Breast epithelium (tissue), 4 donors: ENCODE data around the gene RFNG. TPM values are rescaled to one million over a fixed set of nuclear protein-coding genes. Genes with fewer than 3 reads are reported as not detected.

Source experiments
- DNase-seq, 2 donors: peaks; one replicate each; pipeline ENCODE4 v3.0.0-alpha.2; 2019; ENCODE audit warnings: low spot score in 2 of 2
- H3K27ac ChIP-seq, 2 donors: fragments of 200-600 bp; sonication (generic) in 1 of 2; one replicate each; pipeline ENCODE4 v1.5.1; 2016 to 2019; ENCODE audit warnings: mild to moderate bottlenecking in 1 of 2
- H3K27me3 ChIP-seq, 2 donors: fragments of 200-600 bp; sonication (generic) in 1 of 2; one replicate each; pipeline versions ENCODE4 v1.5.1 to v1.6.0; 2017 to 2019; ENCODE audit warnings: control low read depth in 1 of 2, mild to moderate bottlenecking in 1 of 2
- H3K36me3 ChIP-seq: fragments of 200-600 bp; one replicate; pipeline ENCODE4 v1.5.1; 2019
- H3K4me1 ChIP-seq, 2 donors: fragments of 200-600 bp; sonication (generic); one replicate each; pipeline ENCODE4 v1.5.1; 2016 to 2019; ENCODE audit warnings: control low read depth in 1 of 2
- H3K4me3 ChIP-seq, 3 donors: fragments of 200-600 bp; sonication (generic); 1 replicate in 2 of 3; 2 replicates in 1 of 3; pipeline ENCODE4 v1.5.1; 2016 to 2019; ENCODE audit warnings: mild to moderate bottlenecking in 3 of 3, moderate library complexity in 2 of 3
- H3K9me3 ChIP-seq, 2 donors: fragments of 200-600 bp; sonication (generic) in 1 of 2; one replicate each; pipeline ENCODE4 v1.5.1; 2016 to 2019; ENCODE audit warnings: control low read depth in 1 of 2
- POLR2A ChIP-seq: fragments of 450-650 bp; IDR thresholded peaks from one replicate; pipeline ENCODE4 v1.6.1; 2016; ENCODE audit warnings: antibody characterized with exemption, mild to moderate bottlenecking, moderate library complexity
- POLR2AphosphoS5 ChIP-seq, 3 donors: sonication (generic); formaldehyde crosslinking; IDR thresholded peaks; one replicate each; pipeline ENCODE4 v1.6.1; 2017; ENCODE audit warnings: antibody characterized with exemption in 3 of 3
- intact Hi-C: fragments of 100-400 bp; cut with DNase I; formaldehyde crosslinking; loops from one replicate; pipeline ENCODE4 v1.15.1; 2023; ENCODE audit warnings: low total_unique reads
- total RNA-seq, 3 donors: library from RNA; depleted of rRNA; stranded (reverse); fragments of >200 nt; gene quantifications; one replicate each; pipeline ENCODE4 v1.1.0, GENCODE V29; 2016
- TF ChIP-seq, protein P1 (sequence below), 3 donors: fragments of 450-650 bp; IDR thresholded peaks; one replicate each; pipeline ENCODE4 v1.5.1; 2016 to 2017; ENCODE audit warnings: antibody characterized with exemption in 3 of 3, mild to moderate bottlenecking in 3 of 3, moderate library complexity in 3 of 3

The RFNG gene
- total RNA-seq, 3 donors from 2014 or later, result 30.5 to 49.4 (median 31.8) TPM

DNA sequence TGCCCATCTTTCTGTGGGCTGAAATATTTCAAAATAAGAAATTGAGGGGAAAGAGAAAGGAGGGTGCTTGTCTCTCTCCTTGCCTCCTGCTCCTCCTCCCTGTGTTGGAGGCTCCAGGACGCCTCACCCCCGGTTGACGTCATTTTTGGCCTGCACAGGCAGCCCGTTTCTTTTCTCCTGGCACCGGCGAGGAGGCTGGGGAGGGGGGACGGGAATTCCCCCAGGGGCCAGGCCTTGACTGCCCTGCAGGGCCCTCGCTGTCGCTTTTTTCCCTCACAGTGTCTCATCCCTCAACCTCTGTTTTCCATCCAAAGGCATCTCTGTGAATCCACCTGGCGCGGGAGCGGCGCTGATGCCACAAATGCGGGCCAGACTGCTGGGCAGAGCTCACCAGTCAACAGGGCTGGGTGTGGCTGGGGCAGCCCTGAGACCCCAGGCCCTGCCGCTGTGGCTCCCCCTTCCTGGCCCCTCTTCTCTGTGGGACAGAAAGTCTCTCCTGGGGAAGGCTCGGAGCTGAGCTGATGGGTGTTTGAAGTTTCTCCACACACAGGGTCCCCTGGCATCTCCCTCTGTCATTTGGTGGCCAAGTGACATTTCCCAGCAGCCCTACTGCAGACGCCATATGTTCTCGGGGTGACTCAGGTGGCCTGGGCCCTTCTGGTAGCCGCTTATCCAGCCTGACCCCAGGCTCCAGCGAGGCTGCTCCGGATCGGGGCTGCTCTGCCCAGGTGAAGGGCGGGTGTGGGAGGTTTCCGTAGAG lies 45.0 kb downstream of the RFNG start:
- Histone ChIP-seq H3K4me1 (peaks cover 4 to 8% of the 10 kb centered on the region in 2 donors), H3K4me3 (no peak overlapping the region), H3K9me3 (no peaks in the 10 kb centered on the region), H3K27ac (no peak overlapping the region), H3K36me3 (no peaks in the 10 kb centered on the region), H3K27me3 (no peaks in the 10 kb centered on the region)
- DNase-seq, result no peak
- intact Hi-C loops, result loop anchor here (5.0 kb wide), 1 partner anchor 114 kb away; the partner anchor contains the start of genes ALYREF and ANAPC11
- TF ChIP-seq, protein P1, sequence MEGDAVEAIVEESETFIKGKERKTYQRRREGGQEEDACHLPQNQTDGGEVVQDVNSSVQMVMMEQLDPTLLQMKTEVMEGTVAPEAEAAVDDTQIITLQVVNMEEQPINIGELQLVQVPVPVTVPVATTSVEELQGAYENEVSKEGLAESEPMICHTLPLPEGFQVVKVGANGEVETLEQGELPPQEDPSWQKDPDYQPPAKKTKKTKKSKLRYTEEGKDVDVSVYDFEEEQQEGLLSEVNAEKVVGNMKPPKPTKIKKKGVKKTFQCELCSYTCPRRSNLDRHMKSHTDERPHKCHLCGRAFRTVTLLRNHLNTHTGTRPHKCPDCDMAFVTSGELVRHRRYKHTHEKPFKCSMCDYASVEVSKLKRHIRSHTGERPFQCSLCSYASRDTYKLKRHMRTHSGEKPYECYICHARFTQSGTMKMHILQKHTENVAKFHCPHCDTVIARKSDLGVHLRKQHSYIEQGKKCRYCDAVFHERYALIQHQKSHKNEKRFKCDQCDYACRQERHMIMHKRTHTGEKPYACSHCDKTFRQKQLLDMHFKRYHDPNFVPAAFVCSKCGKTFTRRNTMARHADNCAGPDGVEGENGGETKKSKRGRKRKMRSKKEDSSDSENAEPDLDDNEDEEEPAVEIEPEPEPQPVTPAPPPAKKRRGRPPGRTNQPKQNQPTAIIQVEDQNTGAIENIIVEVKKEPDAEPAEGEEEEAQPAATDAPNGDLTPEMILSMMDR (IDR thresholded peaks at IDR 0.05), result no peak
- TF ChIP-seq POLR2AphosphoS5 (IDR thresholded peaks at IDR 0.05), result no peak
- TF ChIP-seq POLR2A, result no peak

DNA sequence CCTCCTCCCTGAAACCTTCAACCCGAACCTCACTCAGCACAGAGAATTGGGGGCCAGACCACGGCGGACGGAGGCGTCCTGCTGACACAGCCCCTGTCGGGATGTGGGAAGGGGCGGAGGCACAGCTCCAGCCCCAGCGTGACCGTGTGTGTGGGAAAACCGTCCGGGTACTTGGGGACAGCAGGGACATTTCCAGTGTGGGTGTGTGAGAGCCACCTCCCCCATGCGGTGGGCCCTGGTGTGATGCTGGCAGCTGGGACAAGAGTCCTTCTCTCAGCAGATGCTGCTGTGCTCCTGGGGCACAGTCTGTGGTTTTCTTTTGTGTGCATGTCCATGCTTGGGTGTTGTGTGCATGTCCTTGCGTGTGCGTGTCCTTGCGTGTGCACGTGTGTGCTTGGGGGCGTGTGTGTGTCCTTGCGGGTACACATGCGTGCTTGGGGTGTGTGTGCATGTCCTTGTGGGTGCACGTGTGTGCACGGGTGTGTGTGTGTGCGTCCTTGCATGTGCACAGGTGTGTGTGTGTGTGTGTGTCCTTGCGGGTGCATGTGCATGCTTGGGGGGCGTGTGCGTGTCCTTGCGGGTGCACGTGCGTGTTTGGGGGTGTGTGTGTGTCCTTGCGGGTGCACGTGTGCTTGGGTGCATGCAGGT lies 45.8 kb downstream of the RFNG start:
- Histone ChIP-seq H3K27ac (no peak overlapping the region), H3K9me3 (no peaks in the 10 kb centered on the region), H3K4me3 (no peak overlapping the region), H3K36me3 (no peaks in the 10 kb centered on the region), H3K27me3 (no peaks in the 10 kb centered on the region), H3K4me1 (peaks cover 4 to 8% of the 10 kb centered on the region in 2 donors)
- DNase-seq, result no peak
- intact Hi-C loops, result loop anchor here (5.0 kb wide), 1 partner anchor 114 kb away; the partner anchor contains the start of genes ALYREF and ANAPC11
- TF ChIP-seq POLR2A (no peak), POLR2AphosphoS5 (IDR thresholded peaks at IDR 0.05) (no peak)
- TF ChIP-seq, protein P1 (IDR thresholded peaks at IDR 0.05), result no peak

DNA sequence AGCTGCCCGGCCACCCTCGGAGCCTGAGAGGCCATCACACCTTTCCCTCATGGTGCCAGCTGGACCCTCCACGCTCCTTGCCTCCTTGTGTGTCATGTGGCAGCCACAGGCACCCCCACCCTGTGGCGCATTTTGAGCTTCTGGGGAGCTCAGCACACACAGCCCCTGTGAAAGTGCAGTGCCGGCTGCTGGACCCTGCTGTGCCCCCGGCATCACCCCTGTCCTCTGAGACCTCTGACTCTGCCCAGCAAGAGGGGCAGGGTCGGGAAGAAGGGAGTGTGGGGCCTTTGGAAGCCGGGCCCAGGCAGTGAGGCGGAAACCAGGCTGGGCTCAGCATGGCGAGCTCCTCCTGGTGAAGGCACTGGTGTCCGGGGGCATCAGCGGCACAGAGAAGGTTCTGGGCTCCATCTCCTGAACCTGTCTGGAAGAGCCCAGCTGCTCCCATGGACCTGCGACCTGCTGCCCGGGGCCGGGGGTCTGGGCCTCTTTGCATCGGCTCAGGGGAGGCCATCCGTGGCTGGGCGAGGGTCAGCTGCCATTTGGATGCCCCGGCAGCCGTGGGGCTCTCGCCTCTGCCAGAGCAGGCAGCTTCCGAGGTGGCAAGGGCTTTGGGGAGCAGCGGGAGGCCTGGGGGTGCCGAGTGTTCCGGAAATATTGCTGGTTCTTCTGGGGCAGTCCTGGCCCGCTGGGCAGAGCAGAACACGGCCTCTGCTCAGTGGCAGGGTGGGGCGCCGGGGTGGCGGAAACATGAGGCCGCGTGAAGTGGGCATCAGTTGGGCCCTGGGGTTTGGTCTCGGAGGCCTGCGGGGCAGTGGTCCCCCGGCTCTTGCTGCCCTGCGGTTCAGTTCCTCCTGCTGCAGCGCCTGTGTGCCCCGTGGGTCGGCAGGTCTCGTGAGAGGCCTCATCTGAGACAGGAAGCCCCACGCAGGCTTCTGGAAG lies 46.8 kb downstream of the RFNG start:
- peak overlapping the region in 1 of 2 donors; percentile 65 for H3K27ac ChIP-seq
- no peak for DNase-seq
- H3K36me3 ChIP-seq, result no peaks in the 10 kb centered on the region
- H3K4me3 ChIP-seq, result no peak overlapping the region
- no peaks in the 10 kb centered on the region for H3K9me3 ChIP-seq
- intact Hi-C loops, result loop anchor here (5.0 kb wide), 2 partner anchors 112 to 647 kb away; partner anchors contain the start of genes ALYREF and ANAPC11
- H3K27me3 ChIP-seq, result no peaks in the 10 kb centered on the region
- TF ChIP-seq POLR2A (no peak), POLR2AphosphoS5 (IDR thresholded peaks at IDR 0.05) (no peak)
- TF ChIP-seq, protein P1 (IDR thresholded peaks at IDR 0.05), result no peak
- peaks cover 4 to 8% of the 10 kb centered on the region in 2 donors for H3K4me1 ChIP-seq

DNA sequence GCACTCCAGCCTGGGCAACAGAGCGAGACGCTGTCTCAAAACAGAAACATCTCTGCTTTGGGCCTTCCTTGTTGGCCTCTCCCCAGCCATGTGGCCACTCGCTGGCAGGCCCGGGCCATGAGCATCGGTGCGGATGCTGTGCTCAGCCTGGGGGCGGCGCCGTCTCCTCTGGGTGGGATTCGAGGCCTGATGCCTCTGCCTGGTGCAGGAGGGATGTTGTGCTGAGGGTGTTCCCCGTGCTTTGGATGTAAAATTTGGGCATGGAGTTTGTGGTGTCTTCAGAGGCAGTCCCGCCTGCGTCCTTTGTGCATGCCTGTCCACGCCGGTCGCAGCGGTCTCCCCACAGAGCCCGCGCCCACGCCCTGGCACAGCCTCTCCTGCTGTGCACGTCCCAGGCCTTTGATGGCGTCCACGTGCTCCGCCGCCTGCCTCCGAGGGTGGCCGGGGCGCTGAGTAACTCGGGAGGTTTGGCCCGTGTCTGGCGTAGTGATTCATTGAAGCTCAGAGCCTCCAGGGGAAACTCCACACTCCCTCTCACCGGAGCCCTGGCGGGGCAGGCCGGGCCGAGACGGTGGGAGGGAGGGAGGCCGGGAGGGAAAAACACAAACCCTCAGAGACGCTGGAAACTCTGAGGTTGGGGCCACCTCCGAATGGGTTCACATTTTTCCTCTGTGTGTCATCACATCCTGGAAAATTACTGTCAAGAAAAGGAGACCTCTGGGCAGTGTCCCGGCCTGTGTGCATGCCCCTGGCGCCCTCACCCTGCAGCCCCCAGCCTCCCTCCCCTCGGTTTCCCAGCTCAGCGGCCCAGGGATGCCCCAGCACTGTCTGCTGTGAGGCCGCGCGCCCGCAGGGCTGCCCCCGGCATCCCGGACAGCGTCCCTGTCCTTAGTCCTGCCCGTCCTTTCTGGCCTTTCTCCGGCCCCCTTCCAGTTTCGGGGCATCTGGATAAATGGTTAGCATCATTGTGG lies 47.9 kb downstream of the RFNG start:
- DNase-seq, result peak; percentile 70 to 86
- no peaks in the 10 kb centered on the region for H3K27me3 ChIP-seq
- peak overlapping the region in 2 of 3 donors; percentile 16 to 46 for H3K4me3 ChIP-seq
- H3K9me3 ChIP-seq, result no peaks in the 10 kb centered on the region
- H3K36me3 ChIP-seq, result no peaks in the 10 kb centered on the region
- intact Hi-C loops, result loop anchor here (5.0 kb wide), 1 partner anchor 646 kb away; no protein-coding TSS in a partner anchor
- H3K4me1 ChIP-seq, result peaks cover 4 to 8% of the 10 kb centered on the region in 2 donors
- TF ChIP-seq POLR2AphosphoS5 (IDR thresholded peaks at IDR 0.05) (peak; percentile 10 to 75 (median 22)), POLR2A (no peak)
- TF ChIP-seq, protein P1 (IDR thresholded peaks at IDR 0.05), result no peak
- H3K27ac ChIP-seq, result peak overlapping the region; percentile 52 to 65
